GM23338 (cell line): ENCODE data around the gene DPYSL5. TPM values are rescaled to one million over a fixed set of nuclear protein-coding genes. Genes with fewer than 3 reads are reported as not detected.

Experiments used
- ATAC-seq: fragments of 200-7000 bp; cut with Tn5 transposase; 3 replicates; pipeline ENCODE4 v1.9.1; 2020
- DNase-seq: peaks from one replicate; pipeline ENCODE4 v3.0.0-alpha.2; 2015; ENCODE audit warnings: low spot score
- H2AFZ ChIP-seq: fragments of 200-600 bp; sonication (generic); 2 replicates; pipeline ENCODE4 v1.8.0; 2016; ENCODE audit warnings: antibody characterized with exemption, mild to moderate bottlenecking, moderate library complexity
- H3F3A ChIP-seq: fragments of 200-600 bp; sonication (generic); replicated peaks from 2 replicates; pipeline ENCODE4 v1.8.0; 2017; ENCODE audit warnings: antibody characterized with exemption, mixed run types, low read depth
- H3K27ac ChIP-seq: fragments of 200-600 bp; sonication (generic); 2 replicates; pipeline ENCODE4 v1.6.1; 2016; ENCODE audit warnings: low read depth
- H3K27me3 ChIP-seq: fragments of 200-600 bp; sonication (generic); 2 replicates; pipeline ENCODE4 v1.8.0; 2016; ENCODE audit warnings: mild to moderate bottlenecking, mixed run types, moderate library complexity; ENCODE audit not compliant: insufficient read depth
- H3K36me3 ChIP-seq: fragments of 200-600 bp; sonication (generic); 2 replicates; pipeline ENCODE4 v1.8.0; 2016; ENCODE audit warnings: mild to moderate bottlenecking; ENCODE audit not compliant: insufficient read depth
- H3K4me1 ChIP-seq: fragments of 200-600 bp; sonication (generic); 2 replicates; pipeline ENCODE4 v1.8.0; 2016; ENCODE audit warnings: mild to moderate bottlenecking, moderate library complexity; ENCODE audit not compliant: insufficient read depth
- H3K4me2 ChIP-seq: fragments of 200-600 bp; sonication (generic); 2 replicates; pipeline ENCODE4 v1.7.1; 2017; ENCODE audit warnings: mixed run types
- H3K4me3 ChIP-seq: fragments of 200-600 bp; sonication (generic); 2 replicates; pipeline ENCODE4 v1.6.1; 2016; ENCODE audit warnings: mixed run types
- H3K79me2 ChIP-seq: fragments of 200-600 bp; sonication (generic); replicated peaks from 2 replicates; pipeline ENCODE4 v1.8.0; 2017; ENCODE audit warnings: mild to moderate bottlenecking; ENCODE audit not compliant: insufficient read depth
- H3K9me2 ChIP-seq: fragments of 200-600 bp; sonication (generic); 2 replicates; pipeline ENCODE4 v1.8.0; 2017; ENCODE audit not compliant: insufficient read depth
- H4K20me1 ChIP-seq: fragments of 200-600 bp; sonication (generic); replicated peaks from 2 replicates; pipeline ENCODE4 v1.8.0; 2017; ENCODE audit warnings: mild to moderate bottlenecking; ENCODE audit not compliant: insufficient read depth
- H3K27ac Mint-ChIP-seq: 2 replicates; pipeline ENCODE4 v1.8.0; 2020; ENCODE audit warnings: inconsistent platforms, mild to moderate bottlenecking, moderate library complexity, mixed read lengths
- H3K27me3 Mint-ChIP-seq: 3 replicates; pipeline ENCODE4 v1.8.0; 2022; ENCODE audit warnings: low read depth, mild to moderate bottlenecking, moderate library complexity, mixed read lengths, inconsistent platforms; ENCODE audit not compliant: insufficient read depth, poor library complexity
- H3K36me3 Mint-ChIP-seq: 3 replicates; pipeline ENCODE4 v1.8.0; 2021; ENCODE audit warnings: low read depth, mild to moderate bottlenecking, inconsistent platforms, moderate library complexity, mixed read lengths
- H3K4me1 Mint-ChIP-seq: 3 replicates; pipeline ENCODE4 v1.8.0; 2020; ENCODE audit warnings: mild to moderate bottlenecking, inconsistent platforms, mixed read lengths
- H3K4me3 Mint-ChIP-seq: 3 replicates; pipeline ENCODE4 v1.8.0; 2021; ENCODE audit warnings: moderate library complexity, mild to moderate bottlenecking, inconsistent platforms, mixed read lengths
- H3K9me3 Mint-ChIP-seq: 3 replicates; pipeline ENCODE4 v1.8.0; 2020; ENCODE audit warnings: moderate library complexity, mild to moderate bottlenecking, inconsistent platforms, mixed read lengths
- CREB1 ChIP-seq: fragments of 250-450 bp; sonication (Bioruptor Pico); IDR thresholded peaks from 2 replicates; pipeline ENCODE4 v1.5.0; 2020; ENCODE audit warnings: low read depth, mild to moderate bottlenecking, moderate library complexity
- CTCF ChIP-seq, 2 experiments: fragments of 200-600 bp in 1 of 2; sonication (generic) in 1 of 2; conservative IDR thresholded peaks; 2 replicates each; pipeline versions ENCODE4 v1.5.1 to v1.6.1; 2016 to 2017; ENCODE audit warnings: antibody characterized with exemption in 2 of 2, low read depth in 2 of 2, mild to moderate bottlenecking in 2 of 2, moderate library complexity in 1 of 2
- EZH2 ChIP-seq: fragments of 200-600 bp; sonication (generic); IDR thresholded peaks from one replicate; pipeline ENCODE4 v1.8.0; 2017; ENCODE audit warnings: antibody characterized with exemption, mild to moderate bottlenecking, low read depth; ENCODE audit not compliant: unreplicated experiment
- JUNB ChIP-seq: IDR thresholded peaks from one replicate; pipeline ENCODE4 v1.6.1; 2016; ENCODE audit warnings: antibody characterized with exemption; ENCODE audit not compliant: unreplicated experiment
- NANOG ChIP-seq: IDR thresholded peaks from 2 replicates; pipeline ENCODE4 v1.6.1; 2016; ENCODE audit warnings: antibody characterized with exemption, borderline replicate concordance
- POLR2AphosphoS5 ChIP-seq: IDR thresholded peaks from 2 replicates; pipeline ENCODE4 v1.6.1; 2016; ENCODE audit warnings: antibody characterized with exemption, low read depth
- ZNF114 ChIP-seq: fragments of 250-450 bp; sonication (Bioruptor Pico); IDR thresholded peaks from 2 replicates; pipeline ENCODE4 v1.5.0; 2020; ENCODE audit warnings: mild to moderate bottlenecking, moderate library complexity
- ZNF331 ChIP-seq: fragments of 250-450 bp; sonication (Bioruptor Pico); IDR thresholded peaks from 2 replicates; pipeline ENCODE4 v1.5.0; 2020; ENCODE audit warnings: low read depth, mild to moderate bottlenecking, moderate library complexity
- polyA plus RNA-seq: library from polyadenylated mRNA; unstranded; fragments of >200 nt; fragmentation: Nextera tagmentation; extraction: Ambion mirVana; gene quantifications from 2 replicates; pipeline ENCODE4 v1.2.1, GENCODE V29; 2016
- total RNA-seq: library from RNA; depleted of rRNA; stranded (reverse); fragments of >200 nt; shearing (Covaris generic); gene quantifications from 2 replicates; pipeline ENCODE4 v1.2.3, GENCODE V29; 2014
- TF ChIP-seq, protein P1 (sequence below): IDR thresholded peaks from one replicate; pipeline ENCODE4 v1.6.1; 2018; ENCODE audit warnings: antibody characterized with exemption; ENCODE audit not compliant: unreplicated experiment
- TF ChIP-seq, protein P2 (sequence below): IDR thresholded peaks from 2 replicates; pipeline ENCODE4 v1.6.1; 2016; ENCODE audit warnings: antibody characterized with exemption

The DPYSL5 gene
- total and polyA plus RNA-seq, 2 experiments from 2014 or later: 3.1 to 8.1 TPM

DNA sequence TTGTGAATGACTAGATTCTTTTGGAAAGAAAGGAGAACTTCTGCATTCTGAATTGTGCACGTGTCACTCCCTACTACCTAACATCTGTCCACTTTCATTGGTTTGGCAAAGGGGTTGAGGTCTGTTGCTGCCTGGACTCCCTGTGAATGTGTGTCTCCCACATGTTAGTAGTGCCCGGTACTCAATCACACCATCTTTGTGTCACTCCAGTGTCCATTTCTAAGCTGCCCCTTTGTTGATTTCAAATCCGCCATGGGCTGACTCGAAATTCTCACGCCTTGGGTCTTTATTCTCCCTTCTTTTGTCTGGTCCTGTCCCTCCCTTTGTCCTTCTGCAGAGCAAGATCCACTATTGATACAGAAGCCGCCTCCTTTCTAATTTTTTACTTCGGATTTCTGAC lies 7.5 kb downstream of the DPYSL5 start:
- ATAC-seq (no peak), DNase-seq (no peak)
- H3K27ac Mint-ChIP-seq: no peak overlapping the region
- Histone ChIP-seq H3K27ac (no peak overlapping the region), H3K4me1 (no peaks in the 10 kb centered on the region), H3K36me3 (no peaks in the 10 kb centered on the region), H2AFZ (no peak overlapping the region), H3F3A (no peaks in the 10 kb centered on the region), H3K9me2 (no peaks in the 10 kb centered on the region), H3K4me3 (no peak overlapping the region), H4K20me1 (peaks cover 23% of the 10 kb centered on the region), H3K27me3 (peaks cover 44% of the 10 kb centered on the region), H3K4me2 (no peak overlapping the region), H3K79me2 (no peaks in the 10 kb centered on the region)
- peaks cover 27% of the 10 kb centered on the region for H3K27me3 Mint-ChIP-seq
- no peak overlapping the region for H3K4me3 Mint-ChIP-seq
- TF ChIP-seq ZNF114 (CRISPR knock-in tag) (no peak), JUNB (no peak), CTCF (conservative IDR thresholded peaks at IDR 0.05; ENCODE audit: low read depth in 2 of 2) (no peak), NANOG (no peak), ZNF331 (CRISPR knock-in tag) (no peak)
- TF ChIP-seq, protein P1, sequence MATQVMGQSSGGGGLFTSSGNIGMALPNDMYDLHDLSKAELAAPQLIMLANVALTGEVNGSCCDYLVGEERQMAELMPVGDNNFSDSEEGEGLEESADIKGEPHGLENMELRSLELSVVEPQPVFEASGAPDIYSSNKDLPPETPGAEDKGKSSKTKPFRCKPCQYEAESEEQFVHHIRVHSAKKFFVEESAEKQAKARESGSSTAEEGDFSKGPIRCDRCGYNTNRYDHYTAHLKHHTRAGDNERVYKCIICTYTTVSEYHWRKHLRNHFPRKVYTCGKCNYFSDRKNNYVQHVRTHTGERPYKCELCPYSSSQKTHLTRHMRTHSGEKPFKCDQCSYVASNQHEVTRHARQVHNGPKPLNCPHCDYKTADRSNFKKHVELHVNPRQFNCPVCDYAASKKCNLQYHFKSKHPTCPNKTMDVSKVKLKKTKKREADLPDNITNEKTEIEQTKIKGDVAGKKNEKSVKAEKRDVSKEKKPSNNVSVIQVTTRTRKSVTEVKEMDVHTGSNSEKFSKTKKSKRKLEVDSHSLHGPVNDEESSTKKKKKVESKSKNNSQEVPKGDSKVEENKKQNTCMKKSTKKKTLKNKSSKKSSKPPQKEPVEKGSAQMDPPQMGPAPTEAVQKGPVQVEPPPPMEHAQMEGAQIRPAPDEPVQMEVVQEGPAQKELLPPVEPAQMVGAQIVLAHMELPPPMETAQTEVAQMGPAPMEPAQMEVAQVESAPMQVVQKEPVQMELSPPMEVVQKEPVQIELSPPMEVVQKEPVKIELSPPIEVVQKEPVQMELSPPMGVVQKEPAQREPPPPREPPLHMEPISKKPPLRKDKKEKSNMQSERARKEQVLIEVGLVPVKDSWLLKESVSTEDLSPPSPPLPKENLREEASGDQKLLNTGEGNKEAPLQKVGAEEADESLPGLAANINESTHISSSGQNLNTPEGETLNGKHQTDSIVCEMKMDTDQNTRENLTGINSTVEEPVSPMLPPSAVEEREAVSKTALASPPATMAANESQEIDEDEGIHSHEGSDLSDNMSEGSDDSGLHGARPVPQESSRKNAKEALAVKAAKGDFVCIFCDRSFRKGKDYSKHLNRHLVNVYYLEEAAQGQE: no peak
- H3K36me3 Mint-ChIP-seq: no peaks in the 10 kb centered on the region
- H3K9me3 Mint-ChIP-seq: no peaks in the 10 kb centered on the region
- no peaks in the 10 kb centered on the region for H3K4me1 Mint-ChIP-seq

GRCh38 chr2:26859622-26860021 lies 11.7 kb downstream of the DPYSL5 start:
- H3K27ac Mint-ChIP-seq: no peak overlapping the region
- ATAC-seq: no peak
- TF ChIP-seq, protein P2, sequence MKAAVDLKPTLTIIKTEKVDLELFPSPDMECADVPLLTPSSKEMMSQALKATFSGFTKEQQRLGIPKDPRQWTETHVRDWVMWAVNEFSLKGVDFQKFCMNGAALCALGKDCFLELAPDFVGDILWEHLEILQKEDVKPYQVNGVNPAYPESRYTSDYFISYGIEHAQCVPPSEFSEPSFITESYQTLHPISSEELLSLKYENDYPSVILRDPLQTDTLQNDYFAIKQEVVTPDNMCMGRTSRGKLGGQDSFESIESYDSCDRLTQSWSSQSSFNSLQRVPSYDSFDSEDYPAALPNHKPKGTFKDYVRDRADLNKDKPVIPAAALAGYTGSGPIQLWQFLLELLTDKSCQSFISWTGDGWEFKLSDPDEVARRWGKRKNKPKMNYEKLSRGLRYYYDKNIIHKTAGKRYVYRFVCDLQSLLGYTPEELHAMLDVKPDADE: no peak
- TF ChIP-seq, protein P1: no peak
- TF ChIP-seq CTCF (conservative IDR thresholded peaks at IDR 0.05; ENCODE audit: low read depth in 2 of 2) (no peak), ZNF114 (CRISPR knock-in tag) (no peak), CREB1 (no peak), ZNF331 (CRISPR knock-in tag) (no peak), EZH2 (no peak), POLR2AphosphoS5 (no peak), JUNB (no peak)

More at GRCh38 chr2:26859622-26860021, 11.7 kb downstream of the DPYSL5 start:
- Mint-ChIP-seq H3K36me3 (no peaks in the 10 kb centered on the region), H3K9me3 (no peaks in the 10 kb centered on the region), H3K27me3 (peaks cover 6% of the 10 kb centered on the region), H3K4me1 (no peaks in the 10 kb centered on the region), H3K4me3 (no peak overlapping the region)
- no peak overlapping the region for H2AFZ ChIP-seq
- no peaks in the 10 kb centered on the region for H3F3A ChIP-seq
- no peak overlapping the region for H3K4me2 ChIP-seq
- no peaks in the 10 kb centered on the region for H3K79me2 ChIP-seq
- H3K4me1 ChIP-seq: no peaks in the 10 kb centered on the region
- H3K27ac ChIP-seq: no peak overlapping the region
- no peaks in the 10 kb centered on the region for H3K36me3 ChIP-seq
- no peak for DNase-seq
- no peak overlapping the region for H3K4me3 ChIP-seq
- no peaks in the 10 kb centered on the region for H3K9me2 ChIP-seq
- no peaks in the 10 kb centered on the region; the same call in 1 of the 2 replicates for H4K20me1 ChIP-seq
- peaks cover 2% of the 10 kb centered on the region; the same call in 1 of the 2 replicates for H3K27me3 ChIP-seq
